ENCODE results near the gene FREY1.

- TF ChIP-seq CTCF (IDR thresholded peaks at IDR 0.05) (no peak), POLR2AphosphoS5 (IDR thresholded peaks at IDR 0.05) (no peak), EP300 (IDR thresholded peaks at IDR 0.05) (no peak)
Measured at GRCh38 chr11:45942381-45942780, 35.3 kb upstream of the FREY1 start.

Measured in upper lobe of left lung (tissue), 4 donors.